ENCODE data around the gene DHTKD1.
"Not testable (repeated sequence)": the region's sequence is repeated elsewhere in the genome, so short reads cannot be mapped to it uniquely, and the experiment has no call there.

Gene DHTKD1

GRCh38 chr10:12154516-12154915 is 85.8 kb downstream of the DHTKD1 start:
- DNase-seq: no peak

- no peak for DNase-seq
Measured at GRCh38 chr10:12156367-12157123, 87.8 kb downstream of the DHTKD1 start.

GRCh38 chr10:12158111-12158510 is 89.4 kb downstream of the DHTKD1 start:
- no peak for DNase-seq

- DNase-seq: no peak
Measured at GRCh38 chr10:12160664-12161063, 91.9 kb downstream of the DHTKD1 start.

GRCh38 chr10:12162927-12163326 is 94.2 kb downstream of the DHTKD1 start:
- DNase-seq: no peak

GRCh38 chr10:12164085-12164484 is 95.3 kb downstream of the DHTKD1 start:
- no peak for DNase-seq

- no peak for DNase-seq
Measured at GRCh38 chr10:12165036-12165435, 96.3 kb downstream of the DHTKD1 start.

GRCh38 chr10:12165999-12166775 is 97.4 kb downstream of the DHTKD1 start:
- no peak for DNase-seq

GRCh38 chr10:12171512-12171911 is 102.8 kb downstream of the DHTKD1 start:
- not testable (repeated sequence) for DNase-seq

All from OCI-M1 (cell line).